ENCODE results near the gene MCTP2.

Gene MCTP2, protein sequence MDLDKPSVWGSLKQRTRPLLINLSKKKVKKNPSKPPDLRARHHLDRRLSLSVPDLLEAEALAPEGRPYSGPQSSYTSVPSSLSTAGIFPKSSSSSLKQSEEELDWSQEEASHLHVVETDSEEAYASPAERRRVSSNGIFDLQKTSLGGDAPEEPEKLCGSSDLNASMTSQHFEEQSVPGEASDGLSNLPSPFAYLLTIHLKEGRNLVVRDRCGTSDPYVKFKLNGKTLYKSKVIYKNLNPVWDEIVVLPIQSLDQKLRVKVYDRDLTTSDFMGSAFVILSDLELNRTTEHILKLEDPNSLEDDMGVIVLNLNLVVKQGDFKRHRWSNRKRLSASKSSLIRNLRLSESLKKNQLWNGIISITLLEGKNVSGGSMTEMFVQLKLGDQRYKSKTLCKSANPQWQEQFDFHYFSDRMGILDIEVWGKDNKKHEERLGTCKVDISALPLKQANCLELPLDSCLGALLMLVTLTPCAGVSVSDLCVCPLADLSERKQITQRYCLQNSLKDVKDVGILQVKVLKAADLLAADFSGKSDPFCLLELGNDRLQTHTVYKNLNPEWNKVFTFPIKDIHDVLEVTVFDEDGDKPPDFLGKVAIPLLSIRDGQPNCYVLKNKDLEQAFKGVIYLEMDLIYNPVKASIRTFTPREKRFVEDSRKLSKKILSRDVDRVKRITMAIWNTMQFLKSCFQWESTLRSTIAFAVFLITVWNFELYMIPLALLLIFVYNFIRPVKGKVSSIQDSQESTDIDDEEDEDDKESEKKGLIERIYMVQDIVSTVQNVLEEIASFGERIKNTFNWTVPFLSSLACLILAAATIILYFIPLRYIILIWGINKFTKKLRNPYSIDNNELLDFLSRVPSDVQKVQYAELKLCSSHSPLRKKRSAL

DNA sequence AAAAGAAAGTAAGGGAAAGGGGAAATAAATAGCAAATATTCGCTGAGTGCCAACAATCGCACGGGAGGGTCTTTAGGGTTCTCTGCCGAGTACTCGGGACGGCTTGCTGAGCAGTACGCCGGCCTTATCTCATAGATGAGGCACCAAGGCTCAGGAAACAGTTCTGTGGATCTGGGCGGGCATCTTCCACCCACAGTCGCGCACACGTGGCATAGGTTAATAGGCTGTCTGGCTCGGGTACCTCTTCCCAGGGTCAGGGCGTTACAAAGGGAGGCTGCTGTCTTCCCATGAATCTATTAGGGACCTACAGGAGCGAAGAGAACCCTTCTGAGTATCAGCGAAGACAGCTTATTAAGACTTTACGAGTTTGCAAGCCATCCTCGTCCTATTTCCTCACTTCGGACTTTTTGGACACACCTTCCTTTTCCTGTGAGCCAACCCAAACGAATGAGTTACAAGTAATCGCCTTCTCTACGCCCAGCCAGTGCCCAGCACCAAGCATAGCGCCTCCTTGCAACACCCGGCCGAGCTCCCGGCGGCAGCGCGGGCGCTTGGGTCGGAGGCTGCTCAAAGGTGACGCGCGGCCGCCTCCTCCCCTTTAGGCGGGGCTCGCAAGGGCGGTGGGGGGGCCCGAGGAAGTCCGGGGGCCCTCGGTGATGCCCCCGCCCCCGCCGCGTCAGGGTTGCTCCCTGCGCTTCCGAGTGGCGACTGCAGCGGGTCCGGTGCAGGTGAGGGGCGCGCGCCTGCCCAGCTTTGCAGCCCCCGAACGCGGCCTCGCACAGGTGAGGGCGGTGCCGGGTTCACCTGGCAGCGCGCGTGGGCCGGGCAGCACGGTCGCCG, at the start of gene MCTP2:
TSS of gene MCTP2 (plus strand) at position 679 of the 840 bp plus-strand sequence. CDS start 66,705 bp downstream, outside the sequence.
- peak; percentile 89 for DNase-seq

DNA sequence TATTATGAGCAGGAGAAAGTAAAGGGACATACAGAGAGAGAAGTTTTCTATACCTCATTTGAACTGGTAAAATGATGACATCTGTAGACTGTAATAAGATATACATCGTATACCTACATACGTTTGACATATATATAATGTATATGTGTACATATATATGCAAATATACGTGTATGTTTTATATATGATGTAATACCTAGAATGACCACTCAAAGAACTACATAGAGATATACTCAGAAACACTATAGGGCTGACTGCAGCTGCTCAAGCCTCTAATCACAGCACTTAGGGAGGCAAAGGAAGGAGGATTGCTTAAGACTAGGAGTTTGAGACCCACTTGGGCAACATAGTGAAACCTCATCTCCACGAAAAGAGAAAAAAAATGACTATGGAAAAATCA, 48.5 kb upstream of the MCTP2 start:
- DNase-seq: no peak

DNA sequence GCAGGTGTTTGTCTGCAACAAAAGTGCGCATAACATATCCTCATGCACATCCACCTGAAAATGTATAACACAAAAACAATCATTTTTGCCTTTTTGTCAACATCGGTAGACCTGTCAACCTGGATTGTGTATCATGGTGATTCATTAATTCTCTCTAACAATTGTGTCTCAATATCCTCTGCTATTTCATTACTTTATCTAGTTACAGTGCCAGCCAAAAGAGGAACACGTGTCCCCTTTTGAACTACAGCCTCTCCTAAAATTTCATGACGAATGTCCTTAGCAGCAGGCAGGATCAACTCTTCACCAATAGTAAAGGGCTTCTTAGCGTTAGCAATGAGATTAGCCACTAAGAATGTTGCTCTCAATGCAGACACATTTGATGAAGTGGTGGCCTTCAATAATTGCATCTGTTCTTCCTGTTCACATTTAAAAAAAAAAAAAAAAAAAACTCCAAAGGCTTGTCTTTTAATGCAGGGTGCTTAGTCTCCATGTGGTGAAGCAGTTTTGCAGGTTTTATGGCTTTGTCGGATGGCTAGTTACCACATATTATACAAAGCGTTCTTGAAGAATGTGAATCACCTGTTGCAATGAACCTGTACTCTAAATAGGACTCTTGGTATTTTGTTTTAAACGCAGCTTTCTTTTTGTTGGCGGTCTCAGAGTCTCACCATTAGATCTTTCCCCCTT, 45.7 kb upstream of the MCTP2 start:
- no peak for DNase-seq

DNA sequence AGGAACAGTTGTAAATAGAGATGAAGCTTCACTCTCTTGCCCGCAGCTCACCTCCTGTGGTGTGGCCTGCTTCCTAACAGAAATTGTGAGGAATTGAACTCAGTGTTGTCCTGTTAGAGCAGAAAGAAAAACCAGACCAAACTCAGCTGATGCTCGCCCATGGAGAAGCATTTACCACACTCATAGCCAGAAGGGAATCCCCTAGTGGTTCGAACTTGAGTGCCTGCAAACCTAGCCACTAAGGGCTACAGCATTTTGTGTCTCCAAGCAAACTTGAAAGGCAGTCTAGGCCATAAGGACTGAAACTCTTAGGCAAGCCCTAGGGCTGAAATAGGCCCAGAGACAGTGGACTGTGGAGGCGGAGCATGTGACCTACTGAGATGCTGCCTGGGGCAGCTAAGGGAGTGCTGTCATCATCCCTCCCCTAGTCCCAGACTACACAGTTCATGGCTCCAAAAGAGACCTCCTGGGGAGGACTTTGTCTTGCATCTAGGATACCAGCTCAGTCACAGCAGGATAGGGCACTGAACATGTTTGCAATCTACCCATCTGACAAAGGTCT, 44.5 kb upstream of the MCTP2 start:
- DNase-seq: no peak

DNA sequence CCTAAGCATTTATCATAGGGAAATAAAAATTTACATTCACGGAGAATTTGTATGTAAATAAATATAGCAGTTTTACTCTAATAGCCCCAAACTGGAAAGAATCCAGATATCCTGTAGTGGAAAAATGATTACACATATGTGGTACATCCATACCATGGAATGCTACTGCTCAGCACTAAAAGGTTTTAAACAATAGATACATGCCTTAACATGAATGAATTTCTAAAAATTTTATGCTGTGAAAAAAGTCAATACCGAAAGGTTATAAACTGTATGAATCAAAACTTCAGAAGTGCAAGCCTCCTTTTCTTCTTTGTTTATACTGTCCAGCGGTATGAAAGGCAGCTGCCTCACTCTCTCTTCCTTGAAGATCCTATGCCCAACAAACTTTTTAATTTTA, 37.5 kb upstream of the MCTP2 start:
- DNase-seq: no peak

DNA sequence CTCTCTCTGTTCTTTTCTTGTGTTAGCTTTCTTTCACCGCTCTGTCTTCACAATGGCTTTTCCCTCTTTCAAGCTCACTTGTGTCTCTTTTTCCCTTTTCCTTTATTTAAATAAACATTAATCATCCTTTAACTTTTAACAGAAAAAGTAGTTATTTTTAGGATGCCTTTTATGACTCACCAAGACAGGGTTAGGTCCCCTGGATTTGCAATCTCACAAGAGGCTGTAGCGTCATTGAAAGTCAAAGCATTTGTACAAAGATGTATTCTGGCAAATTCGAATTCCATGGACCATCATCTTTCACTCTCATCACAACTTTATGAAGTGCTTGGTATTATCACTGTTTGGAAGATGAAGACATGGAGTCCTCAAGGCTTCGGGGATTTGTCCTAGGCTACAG, 34.8 kb upstream of the MCTP2 start:
- DNase-seq: no peak

DNA sequence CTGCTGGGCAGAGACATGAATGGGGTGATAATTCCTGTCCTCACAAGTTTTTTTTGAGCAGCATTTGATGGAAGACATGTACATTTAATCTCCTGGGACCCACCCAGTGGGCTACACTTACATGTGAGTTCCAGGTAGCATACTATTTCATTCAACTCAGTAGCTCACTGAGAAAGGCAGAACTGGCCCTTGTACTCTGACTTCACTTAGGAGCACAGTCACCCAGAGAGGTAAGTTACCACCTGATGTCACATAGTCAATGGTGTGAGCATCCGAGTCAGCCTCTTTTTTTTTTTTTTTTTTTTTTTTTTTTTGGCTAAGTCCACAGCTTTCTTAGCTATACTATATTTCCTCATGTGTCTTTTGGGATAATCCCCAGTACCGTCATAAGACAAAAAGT, 32.7 kb upstream of the MCTP2 start:
- DNase-seq: no peak

DNA sequence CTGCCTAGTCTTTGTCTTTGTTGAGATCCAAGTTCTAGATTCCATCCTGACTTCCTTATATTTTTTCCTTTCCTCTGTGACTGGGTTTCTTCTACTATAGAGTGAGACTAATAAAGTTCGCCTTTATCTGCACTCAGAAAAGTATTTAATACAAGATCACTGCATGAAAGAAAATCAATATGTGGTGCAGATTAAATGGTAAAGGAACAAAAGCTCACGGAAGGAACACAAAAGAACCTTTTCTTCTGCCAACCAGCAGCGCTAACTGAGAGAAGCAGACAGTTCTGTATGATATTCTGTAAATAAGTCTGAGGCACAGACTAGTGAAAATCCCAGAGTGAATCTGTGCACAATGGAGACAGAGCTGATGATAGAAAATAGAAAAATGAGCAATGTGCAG, 31.6 kb upstream of the MCTP2 start:
- no peak for DNase-seq

DNA sequence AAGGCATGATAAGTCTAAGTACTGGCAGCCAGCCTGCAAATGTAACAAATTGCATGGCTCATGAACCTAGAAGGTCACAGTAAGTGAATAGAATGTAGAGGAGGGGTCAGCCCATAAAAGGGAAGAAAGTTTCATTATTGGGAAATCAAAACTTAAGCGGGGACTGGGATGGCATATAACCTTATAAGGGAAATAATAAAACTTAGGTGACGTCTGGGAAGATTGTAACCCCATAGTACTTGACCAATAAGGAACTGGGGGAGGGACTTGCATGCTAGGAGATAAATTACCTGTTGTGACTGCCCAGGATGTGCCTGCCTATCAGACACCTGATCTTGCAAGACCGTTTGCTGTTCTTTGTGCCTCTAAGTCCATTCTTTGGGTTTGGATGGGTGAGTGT, 28.1 kb upstream of the MCTP2 start:
- DNase-seq: no peak

DNA sequence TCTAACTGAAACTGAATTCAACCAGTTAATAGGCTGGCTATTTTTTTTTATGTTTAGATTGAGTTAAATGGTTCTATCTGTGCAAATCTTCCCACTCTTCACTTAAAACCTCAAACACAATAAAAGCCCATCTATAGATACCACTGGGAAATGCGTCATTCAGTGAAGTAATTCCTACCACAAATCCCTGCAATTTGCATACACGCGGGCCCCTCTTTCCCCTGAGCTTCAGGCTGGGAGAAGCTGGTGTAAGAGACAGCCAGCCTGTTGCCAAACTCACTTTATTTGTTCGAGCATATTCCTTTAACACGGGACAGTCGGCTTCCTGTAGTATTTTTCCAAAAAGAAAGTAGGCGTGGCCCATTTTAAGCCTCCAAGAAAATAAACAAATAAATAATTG, 26.0 kb upstream of the MCTP2 start:
- DNase-seq: no peak

DNA sequence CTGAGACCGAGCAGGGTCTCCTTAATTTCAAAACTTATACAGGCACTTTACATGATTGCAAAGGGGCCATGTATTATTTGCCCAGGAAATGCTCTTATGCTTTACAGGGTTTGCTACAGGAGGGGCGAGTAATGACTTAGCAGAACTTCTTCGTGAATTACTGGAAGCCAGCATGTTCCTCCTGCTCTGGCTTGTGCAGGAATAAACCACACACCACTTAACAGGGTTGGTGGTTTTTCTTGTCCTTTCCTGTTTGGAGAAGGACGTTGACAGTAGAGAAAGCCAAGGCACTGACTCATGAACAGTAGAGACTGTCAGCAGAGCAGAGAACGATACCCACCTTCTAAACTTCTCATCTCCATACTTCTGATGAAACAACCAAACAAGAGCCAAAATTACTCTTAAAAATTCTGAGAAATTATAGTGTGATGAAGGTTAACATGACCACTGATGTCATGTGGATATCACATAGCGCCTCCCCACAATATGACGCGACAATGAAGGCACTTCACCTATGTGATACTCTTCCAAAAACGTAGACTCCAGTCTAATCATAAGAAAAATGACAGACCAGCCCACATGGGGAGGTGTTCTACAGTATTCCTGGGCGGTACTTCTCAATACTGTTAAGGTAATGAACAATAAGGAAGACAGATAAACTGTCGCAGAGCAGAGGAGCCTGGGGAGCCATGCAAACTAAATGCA, 24.7 kb upstream of the MCTP2 start:
- DNase-seq: peak; percentile 66

DNA sequence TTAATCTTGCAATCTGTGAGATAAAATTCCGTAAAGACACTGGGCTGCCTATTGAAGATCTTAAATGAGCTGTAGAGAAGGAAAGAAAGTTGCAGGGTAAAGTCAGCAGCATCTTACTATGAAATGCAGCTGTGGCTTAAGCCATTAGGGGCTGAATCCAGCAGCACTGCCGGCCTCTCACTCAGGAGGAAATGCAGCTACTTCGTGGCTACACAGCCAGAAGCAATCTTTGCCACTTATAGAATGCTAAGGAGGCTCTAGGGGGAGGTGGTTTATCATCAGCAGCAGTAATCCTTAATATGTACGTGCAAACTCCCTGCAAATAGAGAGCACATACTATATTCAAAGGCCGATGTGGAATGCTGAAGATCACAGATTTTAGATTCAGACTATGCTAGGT, 19.1 kb upstream of the MCTP2 start:
- no peak for DNase-seq

DNA sequence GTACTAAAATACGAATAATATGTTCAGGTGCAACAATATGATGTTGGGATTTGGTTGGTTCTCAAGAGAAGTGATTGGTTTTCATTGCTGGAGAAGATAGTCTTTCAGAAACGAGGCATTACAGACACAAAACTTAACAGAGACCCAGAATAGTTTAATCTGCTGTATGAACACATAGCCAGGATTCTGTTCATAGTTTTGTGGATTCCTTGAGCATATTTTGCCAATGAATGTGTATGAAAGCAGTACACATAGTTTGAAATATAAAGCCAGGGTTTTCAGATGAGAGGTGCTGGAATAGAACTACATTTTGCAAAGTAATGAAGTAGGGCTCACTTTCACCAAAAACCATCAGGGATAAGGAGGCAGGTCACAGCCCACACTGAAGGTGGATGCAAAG, 5.7 kb upstream of the MCTP2 start:
- DNase-seq: no peak

DNA sequence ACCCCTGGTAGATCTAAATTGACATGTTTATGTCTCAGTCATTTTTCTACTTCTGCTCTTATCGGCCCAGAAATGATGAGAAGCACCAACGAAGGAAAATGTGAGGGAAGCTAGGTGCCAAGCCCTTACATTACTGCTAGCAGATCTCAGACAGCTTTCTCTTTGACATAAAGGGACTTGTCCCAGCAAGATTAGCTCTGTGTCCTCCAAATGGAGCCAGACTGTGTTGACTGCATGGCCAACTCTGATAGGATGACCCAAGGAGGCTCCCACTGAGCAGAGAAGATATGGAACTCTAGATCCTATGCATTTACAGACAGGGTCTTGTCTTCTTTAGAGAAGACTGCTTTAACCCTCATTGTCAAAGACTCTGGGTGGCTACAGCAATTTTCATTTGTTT, 2.8 kb upstream of the MCTP2 start:
- DNase-seq: no peak

DNA sequence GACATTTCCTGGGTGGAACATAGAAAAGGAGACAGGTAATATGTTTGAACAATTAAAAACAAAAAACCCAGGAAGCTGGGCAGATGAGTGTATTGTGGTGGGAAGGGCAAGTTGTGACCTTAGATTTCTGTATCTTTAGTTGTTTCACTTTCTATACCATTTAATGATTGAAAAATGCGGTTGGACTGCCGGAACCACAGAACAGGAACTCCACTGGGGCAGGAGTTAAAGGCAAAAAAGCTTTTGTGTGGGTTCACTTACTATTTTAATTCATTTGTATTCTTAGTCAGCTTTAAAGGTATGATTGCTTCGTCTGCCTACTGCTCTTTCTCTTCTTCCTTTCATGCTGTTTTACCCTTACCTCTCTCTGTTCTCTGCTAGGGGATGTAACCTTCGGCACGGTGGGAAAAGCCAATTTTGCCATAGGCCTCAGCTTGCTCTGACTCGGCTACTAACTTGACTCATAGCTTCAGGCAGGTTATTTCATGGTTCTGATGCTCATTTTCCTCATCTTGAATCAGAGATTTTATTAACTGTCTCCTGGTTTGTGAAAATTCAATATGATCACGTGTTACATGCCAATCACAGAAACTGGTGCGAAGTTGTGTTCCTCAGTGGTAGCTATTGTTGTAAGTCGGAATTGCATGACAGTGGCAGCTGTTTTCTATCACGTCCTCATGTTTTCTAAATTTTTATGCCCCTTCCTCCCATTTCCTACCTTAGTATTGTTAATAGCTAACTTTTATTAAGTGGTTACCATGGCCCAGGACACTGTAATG, 1.6 kb upstream of the MCTP2 start:
- DNase-seq: peak; percentile 57

DNA sequence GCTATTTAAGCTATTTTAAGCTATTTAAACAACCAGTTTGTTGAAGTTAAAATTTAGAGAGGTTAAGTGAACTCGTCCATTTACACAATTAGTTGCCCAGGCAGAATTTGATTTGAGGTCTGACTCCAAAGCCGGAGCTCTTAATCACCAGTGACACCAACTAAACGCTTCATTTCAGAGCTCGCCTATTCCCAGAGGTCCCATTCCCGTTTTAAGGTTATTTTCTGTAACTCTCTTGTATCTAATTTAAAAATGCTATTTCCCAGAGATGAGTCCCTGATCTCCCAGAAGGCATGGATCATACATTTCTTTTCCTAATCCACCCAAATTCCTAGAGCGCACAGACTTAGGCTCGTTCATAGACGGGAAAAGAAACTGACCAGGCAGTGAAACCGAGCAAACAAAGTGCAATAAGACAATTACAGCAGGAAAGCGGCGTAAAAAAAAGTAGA, 904 bp upstream of the MCTP2 start:
- DNase-seq: no peak

DNA sequence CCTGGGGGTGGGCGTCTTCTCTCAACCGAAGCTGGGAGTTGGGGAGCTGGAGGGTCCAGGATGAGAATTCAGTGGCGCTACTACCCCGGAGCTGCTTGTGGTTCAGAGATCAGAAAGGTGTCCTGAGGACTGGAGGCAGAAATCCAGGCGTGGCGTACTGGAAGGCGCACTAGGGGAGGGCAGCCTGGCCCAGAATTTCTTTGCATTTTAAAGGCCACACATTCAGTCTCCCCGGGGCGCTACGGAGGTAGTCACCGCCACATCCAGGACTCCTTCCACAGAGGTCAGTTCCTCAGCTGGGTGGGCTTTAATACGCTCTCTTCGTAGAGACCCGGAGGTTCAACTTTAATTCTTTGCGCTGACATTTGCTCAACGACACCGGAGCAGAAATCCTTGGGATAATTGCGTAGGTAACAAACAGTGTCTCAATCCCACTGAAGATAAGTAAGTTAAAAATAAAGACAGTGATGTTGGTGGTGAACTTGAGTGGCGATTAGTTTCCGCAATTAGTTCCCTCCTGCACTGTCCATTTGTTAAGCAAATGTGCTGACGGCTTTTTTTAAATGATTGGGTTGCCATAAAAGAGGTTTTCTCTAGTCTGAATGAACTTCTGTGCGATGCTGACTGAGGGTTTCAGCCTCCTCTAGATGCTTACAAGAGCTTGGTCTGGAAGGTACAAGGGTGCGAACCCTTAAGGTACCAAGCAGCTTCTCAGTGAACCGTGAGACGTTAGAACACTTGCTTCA, 535 bp downstream of the MCTP2 start:
- DNase-seq: peak; percentile 52

DNA sequence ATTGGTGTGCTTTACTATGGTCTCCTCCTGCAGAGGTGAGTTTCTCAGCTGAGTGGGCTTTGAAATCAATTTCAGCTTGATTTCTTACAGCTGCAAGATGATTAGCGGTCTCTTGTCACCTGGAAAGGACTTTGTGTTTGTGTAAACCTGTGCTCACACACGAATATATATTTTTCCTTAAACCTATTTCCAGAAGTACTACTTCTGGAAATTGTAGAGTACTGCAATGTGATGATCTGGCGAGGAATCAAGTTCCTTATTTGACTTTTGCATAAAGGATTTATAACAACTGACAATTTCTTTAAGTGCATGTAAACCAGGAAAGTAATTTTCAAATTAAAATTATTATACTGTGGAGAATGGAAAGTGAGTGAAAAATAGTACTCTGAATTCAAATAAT, 2.1 kb downstream of the MCTP2 start:
- no peak for DNase-seq

DNA sequence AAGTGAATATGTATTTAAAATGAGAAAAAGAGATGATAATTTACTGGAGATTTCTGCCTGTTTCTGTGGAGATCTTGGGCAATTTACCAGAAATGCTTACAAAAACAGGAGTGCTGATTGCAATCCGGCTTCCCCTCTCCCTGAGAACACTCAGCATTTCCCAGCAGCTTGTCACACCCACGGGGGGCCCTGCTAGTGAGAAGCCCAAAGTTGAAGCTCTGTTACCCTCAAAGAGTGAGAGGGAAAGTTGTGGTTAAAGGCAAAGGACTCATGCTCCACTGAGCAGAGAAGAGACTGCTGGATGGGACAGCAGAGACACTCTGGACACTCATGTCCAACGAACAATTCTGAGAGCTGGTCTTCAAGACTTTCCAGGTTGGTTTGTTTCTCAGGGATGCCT, 2.9 kb downstream of the MCTP2 start:
- DNase-seq: peak; percentile 76

DNA sequence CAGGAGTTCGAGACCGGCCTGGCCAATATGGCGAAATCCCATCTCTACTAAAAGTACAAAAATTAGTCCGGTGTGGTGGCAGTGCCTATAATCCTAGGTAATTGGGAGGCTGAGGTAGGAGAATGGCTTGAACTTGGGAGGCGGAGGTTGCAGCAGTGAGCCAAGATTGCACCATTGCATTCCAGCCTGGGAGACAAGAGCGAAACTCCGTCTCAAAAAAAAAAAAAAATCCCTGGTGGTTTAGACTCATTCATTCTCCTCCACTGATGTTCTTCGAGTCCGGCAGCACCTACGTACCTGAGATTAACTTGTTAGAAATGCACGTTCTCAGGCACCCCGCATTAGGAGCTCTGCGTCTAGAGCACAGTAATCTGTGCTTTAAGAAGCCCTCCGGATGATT, 3.7 kb downstream of the MCTP2 start:
- no peak for DNase-seq
